Measurements from ENCODE around the gene SLC25A3. TPM values are rescaled to one million over a fixed set of nuclear protein-coding genes. Genes with fewer than 3 reads are reported as not detected.

Gene SLC25A3
- total RNA-seq, 1 experiment from 2014 or later: 733 TPM

DNA sequence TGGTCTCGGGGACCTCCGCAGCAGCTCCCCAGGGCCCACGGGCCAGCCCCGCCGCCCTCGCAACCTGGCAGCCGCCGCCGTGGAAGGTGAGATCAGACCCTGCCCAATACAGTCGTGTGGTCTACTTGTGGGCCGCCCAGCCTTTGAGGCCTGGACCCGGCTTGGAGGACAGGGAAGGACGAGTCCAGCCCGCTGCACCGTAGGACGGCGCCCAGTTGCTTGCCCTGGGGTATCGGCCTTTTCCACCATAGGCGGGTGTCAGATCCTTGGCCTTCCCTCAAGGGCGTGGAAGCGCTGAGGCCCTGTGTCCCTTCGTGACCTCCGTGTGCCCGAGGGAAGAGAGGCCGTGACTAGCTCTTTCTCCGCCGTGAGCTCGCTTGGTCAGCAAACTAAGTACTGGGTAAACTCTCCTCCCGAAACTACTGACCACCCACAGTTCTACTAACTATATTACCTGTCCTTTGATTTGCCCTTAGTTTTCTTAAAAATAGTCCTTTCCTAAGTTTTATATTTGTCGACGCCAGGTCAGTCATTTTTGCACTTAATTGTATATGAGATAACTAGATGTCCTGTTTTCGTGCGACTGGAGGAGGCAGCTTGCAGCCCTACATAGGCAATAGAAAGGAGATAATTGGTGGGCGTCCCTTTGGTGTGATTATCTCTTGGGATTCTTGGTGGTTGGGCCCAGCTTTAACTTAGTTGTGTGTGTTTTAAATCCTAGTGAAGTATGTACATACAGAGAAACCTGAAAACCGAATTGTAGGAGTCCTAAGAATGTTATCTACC, 757 bp downstream of the SLC25A3 start:
- Mint-ChIP-seq H3K27ac (peak overlapping the region; percentile 99), H3K4me1 (peaks cover 22% of the 10 kb centered on the region), H3K27me3 (ENCODE audit: low read depth) (no peaks in the 10 kb centered on the region), H3K36me3 (peaks cover 50% of the 10 kb centered on the region), H3K9me3 (no peaks in the 10 kb centered on the region), H3K4me3 (peak overlapping the region; percentile 98)
- POLR2A ChIA-PET: interaction anchor here (0.5 to 2.0 kb wide), 6 partner anchors 10 to 180 kb away, joined by 3 to 8 read pairs (median 4); partner anchors contain the start of genes APAF1, IKBIP and TMPO
- no peak for DNase-seq (ENCODE audit: low spot score)
- TF ChIP-seq, protein P1, sequence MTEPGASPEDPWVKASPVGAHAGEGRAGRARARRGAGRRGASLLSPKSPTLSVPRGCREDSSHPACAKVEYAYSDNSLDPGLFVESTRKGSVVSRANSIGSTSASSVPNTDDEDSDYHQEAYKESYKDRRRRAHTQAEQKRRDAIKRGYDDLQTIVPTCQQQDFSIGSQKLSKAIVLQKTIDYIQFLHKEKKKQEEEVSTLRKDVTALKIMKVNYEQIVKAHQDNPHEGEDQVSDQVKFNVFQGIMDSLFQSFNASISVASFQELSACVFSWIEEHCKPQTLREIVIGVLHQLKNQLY (CRISPR knock-in tag; IDR thresholded peaks at IDR 0.05): peak; percentile 40; the same call in 1 of the 2 replicates
- peak; percentile 50; the same call in 1 of the 2 replicates for TF ChIP-seq HMGXB4 (CRISPR knock-in tag; IDR thresholded peaks at IDR 0.05)
- peak; percentile 42; the same call in 1 of the 2 replicates for TF ChIP-seq RELA (CRISPR knock-in tag; IDR thresholded peaks at IDR 0.05; ENCODE audit: borderline replicate concordance)
- no peak for TF ChIP-seq ZNF138 (CRISPR knock-in tag; conservative IDR thresholded peaks at IDR 0.05)
- CTCF ChIA-PET: interaction anchor here (1.0 to 2.5 kb wide), 5 partner anchors 22 to 404 kb away, joined by 5 to 20 read pairs (median 7); no protein-coding TSS in a partner anchor
- ATAC-seq: no peak

DNA sequence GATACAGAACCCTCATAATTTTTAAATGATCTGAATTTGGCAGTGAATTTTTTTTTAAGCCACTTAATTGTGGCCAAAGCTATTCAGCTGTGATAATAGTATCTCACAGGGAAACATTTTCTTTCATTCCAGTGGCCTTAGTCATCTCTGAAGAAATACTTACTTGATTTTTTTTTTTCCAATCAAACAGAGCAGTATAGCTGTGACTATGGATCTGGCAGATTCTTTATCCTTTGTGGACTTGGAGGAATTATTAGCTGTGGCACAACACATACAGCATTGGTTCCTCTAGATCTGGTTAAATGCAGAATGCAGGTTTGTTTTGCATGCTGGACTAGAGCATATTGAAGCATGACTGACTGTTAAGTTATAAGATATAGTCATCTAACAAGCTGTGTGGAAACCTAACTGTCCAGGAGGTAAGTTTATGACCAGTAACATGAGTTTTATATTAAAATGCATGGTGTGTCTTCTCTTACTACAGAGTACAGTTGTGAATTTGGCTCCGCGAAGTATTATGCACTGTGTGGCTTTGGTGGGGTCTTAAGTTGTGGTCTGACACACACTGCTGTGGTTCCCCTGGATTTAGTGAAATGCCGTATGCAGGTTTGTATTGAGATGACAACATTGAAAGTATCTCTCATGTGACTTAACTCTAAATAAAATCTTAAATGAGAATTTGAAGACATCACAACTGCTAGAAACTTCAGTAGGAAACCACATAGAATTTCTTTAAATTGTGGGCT, 1.9 kb downstream of the SLC25A3 start:
- peaks cover 61% of the 10 kb centered on the region for H3K36me3 Mint-ChIP-seq
- no peak for DNase-seq (ENCODE audit: low spot score)
- CTCF ChIA-PET: interaction anchor here (2.4 to 2.5 kb wide), 2 partner anchors 23 to 28 kb away, joined by 5 to 20 read pairs; no protein-coding TSS in a partner anchor
- POLR2A ChIA-PET: no interaction called here
- no peaks in the 10 kb centered on the region for H3K9me3 Mint-ChIP-seq
- H3K27ac Mint-ChIP-seq: peak overlapping the region; percentile 99
- TF ChIP-seq HMGXB4 (CRISPR knock-in tag; IDR thresholded peaks at IDR 0.05): no peak
- TF ChIP-seq ZNF232 (CRISPR knock-in tag; IDR thresholded peaks at IDR 0.05): no peak
- TF ChIP-seq FOXJ3 (CRISPR knock-in tag; IDR thresholded peaks at IDR 0.05; ENCODE audit: borderline replicate concordance): no peak
- TF ChIP-seq TP53 (CRISPR knock-in tag; IDR thresholded peaks at IDR 0.05): no peak
- no peak for TF ChIP-seq ZNF671 (CRISPR knock-in tag; IDR thresholded peaks at IDR 0.05)
- TF ChIP-seq, protein P1 (CRISPR knock-in tag; IDR thresholded peaks at IDR 0.05): no peak
- TF ChIP-seq GTF2I (CRISPR knock-in tag; conservative IDR thresholded peaks at IDR 0.05): no peak
- no peak for TF ChIP-seq ETV6 (CRISPR knock-in tag; IDR thresholded peaks at IDR 0.05)
- no peak for TF ChIP-seq SMAD3 (CRISPR knock-in tag; IDR thresholded peaks at IDR 0.05; ENCODE audit: borderline replicate concordance)
- no peak for TF ChIP-seq TCF7 (CRISPR knock-in tag; IDR thresholded peaks at IDR 0.05; ENCODE audit: low read depth)
- TF ChIP-seq CBFB (CRISPR knock-in tag; IDR thresholded peaks at IDR 0.05; ENCODE audit: low read depth): no peak
- no peak for TF ChIP-seq CTCF (IDR thresholded peaks at IDR 0.05)
- TF ChIP-seq, protein P2, sequence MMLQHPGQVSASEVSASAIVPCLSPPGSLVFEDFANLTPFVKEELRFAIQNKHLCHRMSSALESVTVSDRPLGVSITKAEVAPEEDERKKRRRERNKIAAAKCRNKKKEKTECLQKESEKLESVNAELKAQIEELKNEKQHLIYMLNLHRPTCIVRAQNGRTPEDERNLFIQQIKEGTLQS (CRISPR knock-in tag; conservative IDR thresholded peaks at IDR 0.05): no peak
- TF ChIP-seq SMAD4 (CRISPR knock-in tag; IDR thresholded peaks at IDR 0.05): no peak
- TF ChIP-seq CREB1 (CRISPR knock-in tag; IDR thresholded peaks at IDR 0.05): no peak
- H3K4me1 Mint-ChIP-seq: peaks cover 22% of the 10 kb centered on the region
- peak overlapping the region; percentile 98 for H3K4me3 Mint-ChIP-seq
- ATAC-seq: no peak
- no peaks in the 10 kb centered on the region for H3K27me3 Mint-ChIP-seq (ENCODE audit: low read depth)
